GM21528 (cell line): ENCODE measurements around the gene KIF5A.
"Not testable (repeated sequence)": the region's sequence is repeated elsewhere in the genome, so short reads cannot be mapped to it uniquely, and the experiment has no call there.

Experiments used
- ATAC-seq: cut with Tn5 transposase; IDR thresholded peaks from one replicate; pipeline ENCODE4 v1.9.1; 2021; ENCODE audit warnings: mild to moderate bottlenecking, moderate library complexity; ENCODE audit not compliant: unreplicated experiment, low FRiP score

Gene KIF5A

DNA sequence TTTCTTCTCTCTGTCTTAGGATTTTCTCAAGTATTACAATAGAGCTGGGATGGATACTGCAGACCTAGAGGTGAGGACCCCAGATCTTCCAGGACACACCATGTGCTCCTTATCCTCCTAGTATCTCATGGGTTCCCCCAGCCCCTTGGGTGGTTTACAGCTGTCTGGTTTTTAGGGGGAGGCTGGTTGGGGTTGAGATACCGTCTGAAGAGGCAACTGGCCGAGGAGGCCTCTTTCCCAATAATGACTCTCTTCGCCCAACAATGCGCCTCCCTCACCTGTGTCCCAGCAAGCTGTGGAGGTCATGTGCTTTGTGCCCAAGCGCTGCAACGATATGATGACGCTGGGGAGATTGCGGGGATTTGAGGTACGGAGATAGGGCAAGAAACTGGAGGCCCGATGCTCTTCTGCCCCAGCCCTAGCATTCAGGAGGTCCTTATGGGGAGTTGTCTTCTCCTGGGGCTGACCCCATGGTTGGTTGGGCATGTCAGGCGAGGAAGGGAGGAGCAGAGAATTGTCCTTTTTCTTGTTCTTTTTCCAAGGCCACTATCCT, 65.2 kb downstream of the KIF5A start:
- no peak for ATAC-seq

DNA sequence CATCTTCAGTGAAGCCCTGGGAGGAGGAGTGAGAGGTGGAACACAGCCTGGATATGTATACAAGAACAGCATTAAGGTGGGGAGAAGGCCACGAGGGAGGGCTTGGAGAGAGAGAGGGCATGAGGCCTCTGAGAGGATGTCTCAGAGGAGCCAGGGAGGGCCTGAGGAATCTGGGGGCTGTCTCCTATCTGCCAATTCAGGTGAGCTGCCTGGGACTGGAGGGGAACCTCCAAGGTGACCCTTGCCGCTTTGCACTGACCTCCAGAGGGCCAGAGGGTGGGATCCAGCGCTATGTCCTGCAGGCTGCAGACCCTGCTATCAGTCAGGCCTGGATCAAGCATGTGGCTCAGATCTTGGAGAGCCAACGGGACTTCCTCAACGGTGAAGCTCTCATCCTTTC, 65.8 kb downstream of the KIF5A start:
- no peak for ATAC-seq

GRCh38 chr12:57616383-57617101, 66.7 kb downstream of the KIF5A start:
- ATAC-seq, result no peak

DNA sequence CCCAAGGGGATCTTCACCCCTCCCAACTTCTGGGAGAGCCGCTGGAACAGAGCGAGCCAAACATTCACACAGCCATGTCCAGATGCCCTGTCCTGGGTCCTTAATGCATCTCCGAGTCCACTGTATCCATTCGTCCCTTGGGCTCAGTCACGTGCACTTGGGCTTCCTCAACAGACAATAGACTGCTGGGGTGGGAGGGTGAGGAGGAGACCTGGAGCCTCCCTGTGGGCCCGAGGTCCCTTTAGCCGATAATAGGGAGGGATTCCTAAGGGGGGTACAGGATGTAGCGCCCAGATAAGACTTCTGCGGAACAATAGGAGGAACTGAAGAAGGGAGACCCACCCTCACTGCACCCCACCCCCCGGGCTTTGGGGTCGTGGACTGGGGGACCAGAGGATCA, 68.1 kb downstream of the KIF5A start:
- no peak for ATAC-seq

- not testable (repeated sequence) for ATAC-seq
These were observed 68.6 kb downstream of the KIF5A start for GRCh38 chr12:57618431-57618830.

DNA sequence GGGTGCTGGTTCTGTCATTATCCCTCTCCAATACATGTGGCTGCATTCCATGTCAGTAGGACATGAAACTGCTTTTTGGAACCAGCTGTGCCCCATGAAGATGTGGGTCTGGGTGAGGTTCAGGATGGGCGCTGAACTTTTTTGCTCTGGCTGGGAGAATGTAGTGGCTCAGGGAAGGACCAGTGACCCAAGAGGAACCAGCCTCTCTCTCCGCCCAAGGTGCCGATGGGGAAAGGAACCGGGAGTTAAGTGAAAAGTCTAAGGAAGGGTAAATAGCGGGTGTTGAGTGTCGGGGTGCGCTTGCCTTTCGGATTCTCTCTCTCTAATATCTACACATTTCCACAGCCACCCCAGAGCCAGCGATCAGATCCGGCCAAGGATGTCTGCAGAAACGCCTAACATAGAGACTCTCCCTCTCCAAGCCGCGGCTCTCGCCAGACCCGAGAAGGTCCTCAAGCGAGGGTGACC, 69.2 kb downstream of the KIF5A start:
- no peak for ATAC-seq

- ATAC-seq, result no peak
These were observed 69.8 kb downstream of the KIF5A start for GRCh38 chr12:57619434-57620244.

DNA sequence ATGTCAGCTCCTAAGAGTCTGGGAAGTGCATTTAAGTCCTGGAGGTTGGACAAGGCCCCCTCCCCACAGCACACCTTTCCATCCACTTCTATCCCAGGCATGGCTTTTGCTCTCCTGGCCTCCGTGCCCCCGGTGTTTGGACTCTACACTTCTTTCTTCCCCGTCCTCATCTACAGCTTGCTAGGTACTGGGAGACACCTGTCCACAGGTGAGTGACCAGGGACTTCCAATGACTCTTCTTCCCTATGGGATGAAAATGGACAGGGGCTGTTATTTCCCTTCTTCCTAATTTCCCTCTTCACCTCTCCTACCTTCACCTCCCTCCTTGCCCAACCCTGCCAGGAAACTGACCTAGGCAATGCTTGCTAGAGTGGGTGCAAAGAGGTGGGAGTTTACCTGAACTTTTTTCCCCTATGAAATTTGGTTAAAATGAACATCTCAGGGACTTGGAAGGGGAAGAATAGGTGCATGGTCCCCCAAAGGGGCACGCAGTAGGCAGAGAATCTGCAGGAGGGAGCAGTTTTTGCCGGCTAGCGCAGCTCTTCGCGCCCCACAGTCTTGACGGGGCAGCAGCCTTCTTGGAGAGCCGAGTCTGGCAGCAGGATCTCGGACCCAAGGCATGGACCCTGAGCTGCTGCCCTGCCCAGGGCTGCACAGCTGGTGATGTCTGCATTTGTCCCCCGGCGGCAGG, 70.5 kb downstream of the KIF5A start:
- ATAC-seq, result no peak

DNA sequence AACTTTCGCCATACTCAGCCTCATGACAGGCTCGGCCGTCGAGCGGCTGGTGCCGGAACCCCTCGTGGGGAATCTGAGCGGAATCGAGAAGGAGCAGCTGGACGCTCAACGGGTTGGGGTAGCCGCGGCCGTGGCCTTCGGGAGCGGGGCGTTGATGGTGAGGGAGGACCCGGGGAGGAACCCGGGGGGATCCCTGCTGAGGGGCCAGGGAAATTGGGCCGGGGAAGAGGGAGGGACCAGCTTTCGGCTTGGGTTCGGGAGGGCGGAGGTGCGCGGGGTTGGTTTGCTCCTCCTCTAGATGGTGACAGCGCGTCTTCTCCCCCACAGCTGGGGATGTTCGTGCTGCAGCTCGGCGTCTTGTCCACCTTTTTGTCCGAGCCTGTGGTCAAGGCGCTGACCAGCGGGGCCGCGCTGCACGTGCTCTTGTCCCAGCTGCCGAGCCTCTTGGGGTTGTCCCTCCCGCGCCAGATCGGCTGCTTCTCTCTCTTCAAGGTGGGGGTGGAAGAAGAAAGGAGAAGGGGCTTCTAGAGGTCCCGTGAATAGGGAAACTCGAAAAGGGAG, 71.2 kb downstream of the KIF5A start:
- ATAC-seq, result no peak

GRCh38 chr12:57621497-57622292, 71.9 kb downstream of the KIF5A start:
- no peak for ATAC-seq

GRCh38 chr12:57622293-57623245, 72.7 kb downstream of the KIF5A start:
- no peak for ATAC-seq

DNA sequence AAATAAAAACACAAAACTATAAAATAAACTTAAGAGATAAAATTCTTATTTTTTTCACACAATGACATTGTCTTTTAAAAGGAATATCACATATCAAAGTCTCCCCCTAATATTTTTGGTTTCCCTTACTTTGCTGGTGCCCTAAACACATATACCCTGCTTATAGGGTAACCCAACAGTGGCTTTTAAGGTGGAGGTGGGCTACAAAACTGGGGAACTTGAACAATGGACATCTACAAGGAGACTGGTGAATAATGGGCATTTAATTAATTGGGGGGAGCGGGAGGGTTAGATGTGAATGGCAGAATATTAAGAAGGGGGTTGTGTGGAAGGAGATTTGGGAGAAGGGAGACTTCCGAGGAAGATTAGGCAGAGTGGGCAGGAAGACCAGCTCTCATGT, 73.5 kb downstream of the KIF5A start:
- ATAC-seq, result no peak

GRCh38 chr12:57623811-57624390, 74.1 kb downstream of the KIF5A start:
- ATAC-seq, result no peak

GRCh38 chr12:57624441-57625220, 74.8 kb downstream of the KIF5A start:
- ATAC-seq, result no peak

DNA sequence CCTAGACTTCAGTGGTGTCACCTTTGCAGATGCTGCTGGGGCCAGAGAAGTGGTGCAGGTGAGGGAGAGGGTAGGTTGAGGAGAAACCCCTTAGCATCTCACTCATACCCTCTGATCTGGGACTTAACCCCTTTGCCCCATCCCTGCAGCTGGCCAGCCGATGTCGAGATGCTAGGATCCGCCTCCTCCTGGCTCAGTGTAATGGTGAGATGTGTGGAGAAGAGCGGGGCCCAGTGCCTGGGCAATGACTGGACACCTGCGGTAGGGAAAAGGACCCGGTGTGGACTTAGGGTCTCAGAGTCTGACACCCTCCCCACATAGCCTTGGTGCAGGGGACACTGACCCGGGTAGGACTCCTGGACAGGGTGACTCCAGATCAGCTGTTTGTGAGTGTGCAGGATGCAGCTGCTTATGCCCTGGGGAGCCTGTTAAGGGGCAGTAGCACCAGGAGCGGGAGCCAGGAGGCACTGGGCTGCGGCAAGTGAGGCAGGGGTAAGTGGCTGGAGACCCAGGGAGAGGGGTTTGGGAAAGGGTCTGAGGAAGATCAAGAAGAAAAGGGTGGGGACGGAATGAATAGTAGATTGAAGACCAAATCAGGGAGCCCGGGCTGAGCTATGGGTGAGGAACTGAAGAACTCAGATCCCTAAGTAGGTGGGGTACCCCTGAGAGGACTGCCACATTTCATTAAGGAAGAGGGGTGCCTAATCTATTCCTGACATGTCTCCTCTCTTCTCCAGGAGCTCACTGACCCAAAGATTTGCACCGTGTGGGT, 75.6 kb downstream of the KIF5A start:
- no peak for ATAC-seq

GRCh38 chr12:57626111-57626920, 76.5 kb downstream of the KIF5A start:
- no peak for ATAC-seq
